ENCODE results near the gene SETBP1. TPM values are rescaled to one million over a fixed set of nuclear protein-coding genes. Genes with fewer than 3 reads are reported as not detected.

The SETBP1 gene
- total and polyA plus RNA-seq, 9 of the 15 experiments (the other 6 are each of a cell fraction or from before 2014, with no cell fraction given): under 0.01 to 0.13 (median 0.04) TPM

DNA sequence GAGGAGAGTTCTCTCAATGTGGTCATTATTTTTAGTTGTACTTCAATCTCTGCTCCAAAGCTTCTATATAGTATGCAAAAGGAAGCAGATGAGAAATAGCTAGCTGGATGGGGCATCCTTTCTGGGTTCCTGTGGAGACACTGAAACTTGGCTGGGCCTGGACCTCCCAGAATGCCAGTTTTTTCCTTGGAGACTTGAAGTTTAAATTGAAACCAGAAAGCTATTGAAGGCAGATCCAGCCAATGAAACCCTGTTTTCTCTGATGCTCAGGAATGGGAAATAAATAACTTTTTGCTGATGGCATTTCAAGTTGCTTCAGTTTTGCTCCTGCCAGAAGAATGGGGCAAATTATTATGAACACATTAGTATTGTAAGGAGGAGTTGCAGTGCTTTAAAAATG, 2.9 kb downstream of the SETBP1 start:
- Histone ChIP-seq H3K4me3 (no peak overlapping the region), H4K20me1 (replicated peaks; ENCODE audit: control insufficient read depth, insufficient read depth, low read length) (no peaks in the 10 kb centered on the region), H3K27me3 (ENCODE audit: control insufficient read depth in 2 of 2, insufficient read depth in 2 of 2, low read length in 2 of 2) (peaks cover 2 to 13% of the 10 kb centered on the region in 2 experiments; a peak in 4 of 5 replicates), H3K9me1 (ENCODE audit: control insufficient read depth, insufficient read depth, low read length) (no peaks in the 10 kb centered on the region), H3K79me2 (ENCODE audit: control insufficient read depth, insufficient read depth, low read length) (no peaks in the 10 kb centered on the region), H3K27ac (ENCODE audit: extremely low read depth, low read depth, low read length) (no peak overlapping the region), H3K9me3 (replicated peaks; ENCODE audit: control insufficient read depth, insufficient read depth, low read depth, low read length) (no peaks in the 10 kb centered on the region), H3K9ac (ENCODE audit: insufficient read depth in 1 of 2, low read depth in 2 of 2, low read length in 2 of 2) (no peak overlapping the region), H2AFZ (ENCODE audit: low read depth, low read length) (no peak overlapping the region), H3K4me1 (replicated peaks in 1 of 2; ENCODE audit: control insufficient read depth in 2 of 2, insufficient read depth in 2 of 2, low read length in 2 of 2) (peaks cover 0 to 10% of the 10 kb centered on the region in 2 experiments; a peak in 2 of 5 replicates), H3K4me2 (ENCODE audit: insufficient read depth, low read length) (no peak overlapping the region), H3K36me3 (ENCODE audit: control insufficient read depth, insufficient read depth, low read length) (no peaks in the 10 kb centered on the region)
- BruUV-seq (replicated peaks): no TSS peak
- ChIA-PET POLR2A (no interaction called here), CTCF (ENCODE audit: low intra/inter-chr PET ratio) (no interaction called here)
- intact Hi-C loops (cut with micrococcal nuclease): no loop called here
- FAIRE-seq: no peak
- in situ Hi-C loops (cut with MboI): no loop called here
- TF ChIP-seq PHF8 (IDR thresholded peaks at IDR 0.05; ENCODE audit: borderline replicate concordance, low read length) (no peak), MTA2 (IDR thresholded peaks at IDR 0.05; ENCODE audit: low read depth) (no peak), GTF2A2 (tag; IDR thresholded peaks at IDR 0.05) (no peak), ZNF263 (CRISPR knock-in tag; IDR thresholded peaks at IDR 0.05; ENCODE audit: borderline replicate concordance) (no peak), SP1 (CRISPR knock-in tag; IDR thresholded peaks at IDR 0.05) (no peak), STAT5A (IDR thresholded peaks at IDR 0.05; ENCODE audit: borderline replicate concordance, low read length) (no peak), MED1 (CRISPR knock-in tag; IDR thresholded peaks at IDR 0.05; ENCODE audit: borderline replicate concordance) (no peak), ZNF75A (CRISPR knock-in tag; IDR thresholded peaks at IDR 0.05) (no peak), POLR2G (IDR thresholded peaks at IDR 0.05; ENCODE audit: low read depth, low read length) (no peak), TAL1 (IDR thresholded peaks at IDR 0.05) (no peak), NCOA6 (IDR thresholded peaks at IDR 0.05) (no peak), GTF2F1 (IDR thresholded peaks at IDR 0.05; ENCODE audit: low read depth, low read length) (no peak), ZNF707 (CRISPR knock-in tag; conservative IDR thresholded peaks at IDR 0.05) (no peak), ARID1B (IDR thresholded peaks at IDR 0.05) (no peak), USF2 (CRISPR knock-in tag; IDR thresholded peaks at IDR 0.05) (no peak), ZNF143 (CRISPR knock-in tag; IDR thresholded peaks at IDR 0.05) (no peak), GTF2E2 (tag; IDR thresholded peaks at IDR 0.05) (no peak)
- TF ChIP-seq, protein P1, sequence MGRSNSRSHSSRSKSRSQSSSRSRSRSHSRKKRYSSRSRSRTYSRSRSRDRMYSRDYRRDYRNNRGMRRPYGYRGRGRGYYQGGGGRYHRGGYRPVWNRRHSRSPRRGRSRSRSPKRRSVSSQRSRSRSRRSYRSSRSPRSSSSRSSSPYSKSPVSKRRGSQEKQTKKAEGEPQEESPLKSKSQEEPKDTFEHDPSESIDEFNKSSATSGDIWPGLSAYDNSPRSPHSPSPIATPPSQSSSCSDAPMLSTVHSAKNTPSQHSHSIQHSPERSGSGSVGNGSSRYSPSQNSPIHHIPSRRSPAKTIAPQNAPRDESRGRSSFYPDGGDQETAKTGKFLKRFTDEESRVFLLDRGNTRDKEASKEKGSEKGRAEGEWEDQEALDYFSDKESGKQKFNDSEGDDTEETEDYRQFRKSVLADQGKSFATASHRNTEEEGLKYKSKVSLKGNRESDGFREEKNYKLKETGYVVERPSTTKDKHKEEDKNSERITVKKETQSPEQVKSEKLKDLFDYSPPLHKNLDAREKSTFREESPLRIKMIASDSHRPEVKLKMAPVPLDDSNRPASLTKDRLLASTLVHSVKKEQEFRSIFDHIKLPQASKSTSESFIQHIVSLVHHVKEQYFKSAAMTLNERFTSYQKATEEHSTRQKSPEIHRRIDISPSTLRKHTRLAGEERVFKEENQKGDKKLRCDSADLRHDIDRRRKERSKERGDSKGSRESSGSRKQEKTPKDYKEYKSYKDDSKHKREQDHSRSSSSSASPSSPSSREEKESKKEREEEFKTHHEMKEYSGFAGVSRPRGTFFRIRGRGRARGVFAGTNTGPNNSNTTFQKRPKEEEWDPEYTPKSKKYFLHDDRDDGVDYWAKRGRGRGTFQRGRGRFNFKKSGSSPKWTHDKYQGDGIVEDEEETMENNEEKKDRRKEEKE (IDR thresholded peaks at IDR 0.05; ENCODE audit: borderline replicate concordance in 1 of 2, control insufficient read depth in 1 of 2, low read depth in 2 of 2, low read length in 1 of 2): no peak
- TF ChIP-seq, protein P2, sequence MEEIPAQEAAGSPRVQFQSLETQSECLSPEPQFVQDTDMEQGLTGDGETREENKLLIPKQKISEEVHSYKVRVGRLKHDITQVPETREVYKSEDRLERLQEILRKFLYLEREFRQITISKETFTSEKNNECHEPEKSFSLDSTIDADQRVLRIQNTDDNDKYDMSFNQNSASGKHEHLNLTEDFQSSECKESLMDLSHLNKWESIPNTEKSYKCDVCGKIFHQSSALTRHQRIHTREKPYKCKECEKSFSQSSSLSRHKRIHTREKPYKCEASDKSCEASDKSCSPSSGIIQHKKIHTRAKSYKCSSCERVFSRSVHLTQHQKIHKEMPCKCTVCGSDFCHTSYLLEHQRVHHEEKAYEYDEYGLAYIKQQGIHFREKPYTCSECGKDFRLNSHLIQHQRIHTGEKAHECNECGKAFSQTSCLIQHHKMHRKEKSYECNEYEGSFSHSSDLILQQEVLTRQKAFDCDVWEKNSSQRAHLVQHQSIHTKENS (CRISPR knock-in tag; IDR thresholded peaks at IDR 0.05): no peak
- TF ChIP-seq, protein P3, sequence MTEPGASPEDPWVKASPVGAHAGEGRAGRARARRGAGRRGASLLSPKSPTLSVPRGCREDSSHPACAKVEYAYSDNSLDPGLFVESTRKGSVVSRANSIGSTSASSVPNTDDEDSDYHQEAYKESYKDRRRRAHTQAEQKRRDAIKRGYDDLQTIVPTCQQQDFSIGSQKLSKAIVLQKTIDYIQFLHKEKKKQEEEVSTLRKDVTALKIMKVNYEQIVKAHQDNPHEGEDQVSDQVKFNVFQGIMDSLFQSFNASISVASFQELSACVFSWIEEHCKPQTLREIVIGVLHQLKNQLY (CRISPR knock-in tag; conservative IDR thresholded peaks at IDR 0.05): no peak
- DNase-seq (ENCODE audit: extremely low read depth in 1 of 4, low spot score in 3 of 4): no peak
- no peak for ATAC-seq
